SK-N-SH treated with all-trans-retinoic acid at 6 μM for 48 hours (cell line): ENCODE data around the gene CLDND2.

Experiments used
- ATAC-seq: fragments of 200-7000 bp; cut with Tn5 transposase; 3 replicates; pipeline ENCODE4 v1.9.1; 2020; ENCODE audit warnings: mild to moderate bottlenecking, moderate library complexity
- ARNTL ChIP-seq: fragments of 450-650 bp; formaldehyde crosslinking; IDR thresholded peaks from 2 replicates; pipeline ENCODE4 v1.5.0; 2020; ENCODE audit warnings: low read depth, mild to moderate bottlenecking, moderate library complexity, borderline replicate concordance
- BACH2 ChIP-seq: fragments of 250-450 bp; sonication (Bioruptor Pico); IDR thresholded peaks from 2 replicates; pipeline ENCODE4 v1.9.0; 2021; ENCODE audit warnings: mild to moderate bottlenecking, borderline replicate concordance
- CSDC2 ChIP-seq: fragments of 250-450 bp; sonication (Bioruptor Pico); IDR thresholded peaks from 2 replicates; pipeline ENCODE4 v1.5.0; 2020; ENCODE audit warnings: mild to moderate bottlenecking, moderate library complexity
- ESRRG ChIP-seq: fragments of 250-450 bp; sonication (Bioruptor Pico); IDR thresholded peaks from 2 replicates; pipeline ENCODE4 v1.6.1; 2021; ENCODE audit warnings: mild to moderate bottlenecking
- GLIS3 ChIP-seq: fragments of 250-450 bp; sonication (Bioruptor Pico); IDR thresholded peaks from 2 replicates; pipeline ENCODE4 v1.5.0; 2020; ENCODE audit warnings: mild to moderate bottlenecking, moderate library complexity
- ISL1 ChIP-seq: fragments of 250-450 bp; sonication (Bioruptor Pico); IDR thresholded peaks from 2 replicates; pipeline ENCODE4 v2.1.2; 2022; ENCODE audit warnings: mild to moderate bottlenecking, moderate library complexity
- PPARA ChIP-seq: fragments of 250-450 bp; sonication (Bioruptor Pico); IDR thresholded peaks from 2 replicates; pipeline ENCODE4 v1.5.0; 2020; ENCODE audit warnings: mild to moderate bottlenecking, borderline replicate concordance
- RARB ChIP-seq: fragments of 250-450 bp; sonication (Bioruptor Pico); IDR thresholded peaks from 2 replicates; pipeline ENCODE4 v1.8.0; 2021; ENCODE audit warnings: mild to moderate bottlenecking, moderate library complexity
- SNAI2 ChIP-seq: fragments of 250-450 bp; sonication (Bioruptor Pico); IDR thresholded peaks from 2 replicates; pipeline ENCODE4 v1.5.0; 2020; ENCODE audit warnings: mild to moderate bottlenecking, moderate library complexity
- TCF4 ChIP-seq: fragments of 250-450 bp; sonication (Bioruptor Pico); IDR thresholded peaks from 2 replicates; pipeline ENCODE4 v1.8.0; 2021; ENCODE audit warnings: mild to moderate bottlenecking, moderate library complexity, borderline replicate concordance
- TOX ChIP-seq: fragments of 250-450 bp; sonication (Bioruptor Pico); IDR thresholded peaks from 2 replicates; pipeline ENCODE4 v1.8.0; 2021; ENCODE audit warnings: mild to moderate bottlenecking, moderate library complexity, borderline replicate concordance
- ZC3H10 ChIP-seq: fragments of 250-450 bp; sonication (Bioruptor Pico); IDR thresholded peaks from 2 replicates; pipeline ENCODE4 v1.5.1; 2021; ENCODE audit warnings: mild to moderate bottlenecking, moderate library complexity
- ZFP3 ChIP-seq: fragments of 250-450 bp; sonication (Bioruptor Pico); IDR thresholded peaks from 2 replicates; pipeline ENCODE4 v1.5.0; 2020; ENCODE audit warnings: mild to moderate bottlenecking, moderate library complexity
- ZNF70 ChIP-seq: fragments of 450-650 bp; formaldehyde crosslinking; IDR thresholded peaks from 2 replicates; pipeline ENCODE4 v1.5.0; 2020; ENCODE audit warnings: mild to moderate bottlenecking, moderate library complexity
- TF ChIP-seq, protein P1 (sequence below): fragments of 250-450 bp; sonication (Bioruptor Pico); IDR thresholded peaks from 2 replicates; pipeline ENCODE4 v1.5.1; 2021; ENCODE audit warnings: mild to moderate bottlenecking, moderate library complexity
- TF ChIP-seq, protein P2 (sequence below): fragments of 250-450 bp; sonication (Bioruptor Pico); IDR thresholded peaks from 2 replicates; pipeline ENCODE4 v1.8.0; 2021; ENCODE audit warnings: low read depth, mild to moderate bottlenecking, moderate library complexity, borderline replicate concordance
- TF ChIP-seq, protein P3 (sequence below): fragments of 250-450 bp; sonication (Bioruptor Pico); IDR thresholded peaks from 2 replicates; pipeline ENCODE4 v1.8.0; 2020; ENCODE audit warnings: mild to moderate bottlenecking, moderate library complexity, borderline replicate concordance
- TF ChIP-seq, protein P4 (sequence below): fragments of 250-450 bp; sonication (Bioruptor Pico); IDR thresholded peaks from 2 replicates; pipeline ENCODE4 v1.5.0; 2020; ENCODE audit warnings: mild to moderate bottlenecking, moderate library complexity

CLDND2 gene

DNA sequence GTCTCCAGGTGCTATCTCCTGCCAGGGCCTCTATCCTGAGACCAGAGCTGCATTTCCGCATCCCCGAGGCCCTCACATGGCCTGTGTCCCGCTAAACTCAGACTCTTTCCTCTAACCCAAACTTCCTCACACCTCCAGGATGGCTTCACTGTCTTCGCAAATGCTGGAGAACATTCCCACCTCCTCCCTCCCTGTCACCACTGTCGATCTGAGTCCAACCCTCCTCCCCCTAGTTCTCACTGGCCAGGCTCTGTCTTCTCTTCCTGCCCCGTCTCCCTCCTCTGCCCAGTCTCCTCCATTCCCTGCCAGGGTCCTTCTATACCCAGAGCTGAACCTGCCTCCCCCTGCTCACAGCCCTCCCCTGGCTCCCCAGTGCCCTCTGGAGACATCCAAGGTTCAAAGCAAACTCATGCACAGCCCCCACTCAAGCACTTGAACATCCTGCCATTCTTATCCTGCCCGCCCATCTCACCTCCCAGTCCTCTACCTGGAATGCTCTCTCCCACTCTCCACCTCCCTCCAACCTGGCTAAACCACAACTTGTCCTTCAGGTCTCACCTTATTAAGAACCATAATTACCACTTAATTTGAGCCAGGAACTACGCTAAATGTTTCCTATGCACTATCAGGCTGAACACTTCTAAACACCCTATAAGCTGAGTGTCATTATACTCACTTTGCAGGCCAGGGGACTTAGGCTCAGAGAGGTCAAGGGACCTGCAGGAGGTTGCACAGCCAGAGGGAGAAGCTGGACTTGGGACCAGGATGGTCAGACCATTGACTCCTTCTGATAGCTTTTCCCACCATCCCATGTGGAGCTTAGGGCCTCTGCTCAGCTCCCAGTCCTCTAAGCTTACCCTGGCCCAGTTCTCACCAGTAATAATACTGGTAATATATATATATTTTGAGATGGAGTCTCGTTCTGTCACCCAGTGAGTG, 25.9 kb downstream of the CLDND2 start:
- ATAC-seq: no peak

DNA sequence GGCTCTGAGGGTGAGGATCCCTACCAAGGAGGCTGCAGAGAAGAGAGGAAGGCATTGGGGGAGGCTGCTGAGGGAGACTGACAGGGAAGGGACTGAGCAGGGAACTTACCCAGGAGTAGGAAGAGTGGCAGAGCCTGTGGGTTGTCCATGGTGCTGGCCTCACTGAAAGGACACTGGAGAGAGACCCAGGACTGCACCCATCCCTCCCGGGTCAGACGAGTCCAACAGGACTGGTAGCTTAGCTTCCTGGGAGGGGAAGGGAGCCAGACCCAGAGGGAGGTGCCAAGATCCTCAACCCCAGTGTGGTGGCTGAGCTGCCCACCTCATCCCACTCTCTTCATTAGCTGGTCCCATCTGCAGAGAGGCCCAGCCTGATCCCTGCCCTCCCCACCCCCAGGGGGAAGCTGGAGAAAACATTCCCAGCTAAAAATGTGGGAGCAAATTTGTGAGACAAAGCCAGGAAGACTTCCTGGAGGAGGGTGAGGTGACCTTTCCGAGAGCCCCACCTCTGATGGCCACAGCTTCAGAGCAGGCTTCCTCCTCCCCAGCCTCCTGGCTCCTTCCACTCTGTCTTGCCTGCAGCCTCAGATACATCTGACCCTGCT, 26.7 kb downstream of the CLDND2 start, which contains the start of gene VSIG10L:
VSIG10L (minus strand) TSS at position 164 of the 605 bp plus-strand sequence; CDS start at position 149, 15 bp downstream.
- no peak for ATAC-seq
- no peak for TF ChIP-seq PPARA (CRISPR knock-in tag)
- TF ChIP-seq TOX: no peak
- no peak for TF ChIP-seq RARB (CRISPR knock-in tag)
- TF ChIP-seq, protein P1, sequence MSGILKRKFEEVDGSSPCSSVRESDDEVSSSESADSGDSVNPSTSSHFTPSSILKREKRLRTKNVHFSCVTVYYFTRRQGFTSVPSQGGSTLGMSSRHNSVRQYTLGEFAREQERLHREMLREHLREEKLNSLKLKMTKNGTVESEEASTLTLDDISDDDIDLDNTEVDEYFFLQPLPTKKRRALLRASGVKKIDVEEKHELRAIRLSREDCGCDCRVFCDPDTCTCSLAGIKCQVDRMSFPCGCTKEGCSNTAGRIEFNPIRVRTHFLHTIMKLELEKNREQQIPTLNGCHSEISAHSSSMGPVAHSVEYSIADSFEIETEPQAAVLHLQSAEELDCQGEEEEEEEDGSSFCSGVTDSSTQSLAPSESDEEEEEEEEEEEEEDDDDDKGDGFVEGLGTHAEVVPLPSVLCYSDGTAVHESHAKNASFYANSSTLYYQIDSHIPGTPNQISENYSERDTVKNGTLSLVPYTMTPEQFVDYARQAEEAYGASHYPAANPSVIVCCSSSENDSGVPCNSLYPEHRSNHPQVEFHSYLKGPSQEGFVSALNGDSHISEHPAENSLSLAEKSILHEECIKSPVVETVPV (CRISPR knock-in tag): no peak
- TF ChIP-seq, protein P2, sequence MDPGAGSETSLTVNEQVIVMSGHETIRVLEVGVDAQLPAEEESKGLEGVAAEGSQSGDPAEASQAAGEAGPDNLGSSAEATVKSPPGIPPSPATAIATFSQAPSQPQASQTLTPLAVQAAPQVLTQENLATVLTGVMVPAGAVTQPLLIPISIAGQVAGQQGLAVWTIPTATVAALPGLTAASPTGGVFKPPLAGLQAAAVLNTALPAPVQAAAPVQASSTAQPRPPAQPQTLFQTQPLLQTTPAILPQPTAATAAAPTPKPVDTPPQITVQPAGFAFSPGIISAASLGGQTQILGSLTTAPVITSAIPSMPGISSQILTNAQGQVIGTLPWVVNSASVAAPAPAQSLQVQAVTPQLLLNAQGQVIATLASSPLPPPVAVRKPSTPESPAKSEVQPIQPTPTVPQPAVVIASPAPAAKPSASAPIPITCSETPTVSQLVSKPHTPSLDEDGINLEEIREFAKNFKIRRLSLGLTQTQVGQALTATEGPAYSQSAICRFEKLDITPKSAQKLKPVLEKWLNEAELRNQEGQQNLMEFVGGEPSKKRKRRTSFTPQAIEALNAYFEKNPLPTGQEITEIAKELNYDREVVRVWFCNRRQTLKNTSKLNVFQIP (CRISPR knock-in tag): no peak
- TF ChIP-seq ARNTL (CRISPR knock-in tag): no peak
- no peak for TF ChIP-seq ZNF70 (CRISPR knock-in tag)
- TF ChIP-seq CSDC2 (CRISPR knock-in tag): no peak
- TF ChIP-seq, protein P3, sequence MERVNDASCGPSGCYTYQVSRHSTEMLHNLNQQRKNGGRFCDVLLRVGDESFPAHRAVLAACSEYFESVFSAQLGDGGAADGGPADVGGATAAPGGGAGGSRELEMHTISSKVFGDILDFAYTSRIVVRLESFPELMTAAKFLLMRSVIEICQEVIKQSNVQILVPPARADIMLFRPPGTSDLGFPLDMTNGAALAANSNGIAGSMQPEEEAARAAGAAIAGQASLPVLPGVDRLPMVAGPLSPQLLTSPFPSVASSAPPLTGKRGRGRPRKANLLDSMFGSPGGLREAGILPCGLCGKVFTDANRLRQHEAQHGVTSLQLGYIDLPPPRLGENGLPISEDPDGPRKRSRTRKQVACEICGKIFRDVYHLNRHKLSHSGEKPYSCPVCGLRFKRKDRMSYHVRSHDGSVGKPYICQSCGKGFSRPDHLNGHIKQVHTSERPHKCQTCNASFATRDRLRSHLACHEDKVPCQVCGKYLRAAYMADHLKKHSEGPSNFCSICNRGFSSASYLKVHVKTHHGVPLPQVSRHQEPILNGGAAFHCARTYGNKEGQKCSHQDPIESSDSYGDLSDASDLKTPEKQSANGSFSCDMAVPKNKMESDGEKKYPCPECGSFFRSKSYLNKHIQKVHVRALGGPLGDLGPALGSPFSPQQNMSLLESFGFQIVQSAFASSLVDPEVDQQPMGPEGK (CRISPR knock-in tag): no peak

More for the DNA sequence above, 25.9 kb downstream of the CLDND2 start:
- TF ChIP-seq, protein P4, sequence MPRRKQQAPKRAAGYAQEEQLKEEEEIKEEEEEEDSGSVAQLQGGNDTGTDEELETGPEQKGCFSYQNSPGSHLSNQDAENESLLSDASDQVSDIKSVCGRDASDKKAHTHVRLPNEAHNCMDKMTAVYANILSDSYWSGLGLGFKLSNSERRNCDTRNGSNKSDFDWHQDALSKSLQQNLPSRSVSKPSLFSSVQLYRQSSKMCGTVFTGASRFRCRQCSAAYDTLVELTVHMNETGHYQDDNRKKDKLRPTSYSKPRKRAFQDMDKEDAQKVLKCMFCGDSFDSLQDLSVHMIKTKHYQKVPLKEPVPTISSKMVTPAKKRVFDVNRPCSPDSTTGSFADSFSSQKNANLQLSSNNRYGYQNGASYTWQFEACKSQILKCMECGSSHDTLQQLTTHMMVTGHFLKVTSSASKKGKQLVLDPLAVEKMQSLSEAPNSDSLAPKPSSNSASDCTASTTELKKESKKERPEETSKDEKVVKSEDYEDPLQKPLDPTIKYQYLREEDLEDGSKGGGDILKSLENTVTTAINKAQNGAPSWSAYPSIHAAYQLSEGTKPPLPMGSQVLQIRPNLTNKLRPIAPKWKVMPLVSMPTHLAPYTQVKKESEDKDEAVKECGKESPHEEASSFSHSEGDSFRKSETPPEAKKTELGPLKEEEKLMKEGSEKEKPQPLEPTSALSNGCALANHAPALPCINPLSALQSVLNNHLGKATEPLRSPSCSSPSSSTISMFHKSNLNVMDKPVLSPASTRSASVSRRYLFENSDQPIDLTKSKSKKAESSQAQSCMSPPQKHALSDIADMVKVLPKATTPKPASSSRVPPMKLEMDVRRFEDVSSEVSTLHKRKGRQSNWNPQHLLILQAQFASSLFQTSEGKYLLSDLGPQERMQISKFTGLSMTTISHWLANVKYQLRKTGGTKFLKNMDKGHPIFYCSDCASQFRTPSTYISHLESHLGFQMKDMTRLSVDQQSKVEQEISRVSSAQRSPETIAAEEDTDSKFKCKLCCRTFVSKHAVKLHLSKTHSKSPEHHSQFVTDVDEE (CRISPR knock-in tag): no peak
- TF ChIP-seq SNAI2 (CRISPR knock-in tag) (no peak), CSDC2 (CRISPR knock-in tag) (no peak), ISL1 (CRISPR knock-in tag) (no peak), ESRRG (CRISPR knock-in tag) (no peak), GLIS3 (CRISPR knock-in tag) (no peak), RARB (CRISPR knock-in tag) (no peak), TOX (no peak), ZNF70 (CRISPR knock-in tag) (no peak), BACH2 (no peak), ZFP3 (CRISPR knock-in tag) (no peak), PPARA (CRISPR knock-in tag) (no peak), TCF4 (CRISPR knock-in tag) (no peak), ZC3H10 (CRISPR knock-in tag) (no peak)
- TF ChIP-seq, protein P3 (CRISPR knock-in tag): no peak
- TF ChIP-seq, protein P1 (CRISPR knock-in tag): no peak
